Stimulated activated naive CD8-positive, alpha-beta T cell treated with anti-CD3 and anti-CD28 coated beads, Interleukin-15, amount 100 ng/mL, for 72 hours (primary cell): Measurements from ENCODE around the gene TBX6.

ENCODE experiments used
- ATAC-seq: fragments of 150-1000 bp; cut with Tn5 transposase; 2 replicates; pipeline ENCODE4 v1.10.0; 2021; ENCODE audit warnings: mild to moderate bottlenecking, moderate library complexity
- DNase-seq, 2 donors: peaks; one replicate each; pipeline ENCODE4 v3.0.0; 2021 to 2022
- H3K27ac Mint-ChIP-seq, 2 donors: one replicate each; pipeline ENCODE4 v1.8.0; 2022; ENCODE audit warnings: mild to moderate bottlenecking in 2 of 2, mixed read lengths in 2 of 2, moderate library complexity in 2 of 2
- H3K27me3 Mint-ChIP-seq: one replicate; pipeline ENCODE4 v1.8.0; 2022; ENCODE audit warnings: mixed read lengths
- H3K4me1 Mint-ChIP-seq: one replicate; pipeline ENCODE4 v1.8.0; 2022; ENCODE audit warnings: mild to moderate bottlenecking, mixed read lengths
- H3K4me3 Mint-ChIP-seq, 2 donors: one replicate each; pipeline ENCODE4 v1.8.0; 2022; ENCODE audit warnings: mild to moderate bottlenecking in 2 of 2, mixed read lengths in 2 of 2, moderate library complexity in 1 of 2
- H3K9me3 Mint-ChIP-seq, 2 donors: one replicate each; pipeline ENCODE4 v1.8.0; 2022; ENCODE audit warnings: mixed read lengths in 2 of 2

Gene TBX6

GRCh38 chr16:30066761-30067583 lies 24.8 kb downstream of the TBX6 start:
- DNase-seq = no peak
- Mint-ChIP-seq H3K4me1 (peaks cover 53% of the 10 kb centered on the region), H3K4me3 (peak overlapping the region; percentile 98 to 99), H3K9me3 (no peaks in the 10 kb centered on the region), H3K27ac (peak overlapping the region; percentile 99), H3K27me3 (no peaks in the 10 kb centered on the region)
- no peak for ATAC-seq

GRCh38 chr16:30065943-30066760 lies 25.6 kb downstream of the TBX6 start:
- H3K4me3 Mint-ChIP-seq = peak overlapping the region; percentile 98 to 99
- no peak for DNase-seq
- no peaks in the 10 kb centered on the region for H3K9me3 Mint-ChIP-seq
- H3K27me3 Mint-ChIP-seq = no peaks in the 10 kb centered on the region
- H3K27ac Mint-ChIP-seq = peak overlapping the region; percentile 99
- peak; percentile 2 for ATAC-seq
- H3K4me1 Mint-ChIP-seq = peaks cover 53% of the 10 kb centered on the region

GRCh38 chr16:30065102-30065942 lies 26.4 kb downstream of the TBX6 start, which contains the start of gene ALDOA:
TSS of gene ALDOA (plus strand) at chr16:30065760. CDS start at chr16:30066898, 1,138 bp downstream.
- H3K4me3 Mint-ChIP-seq = peak within 1 kb of the TSS; percentile 98 to 99
- peak; percentile 90 for ATAC-seq
- H3K4me1 Mint-ChIP-seq = peaks cover 57% of the 10 kb centered on the region
- no peaks in the 10 kb centered on the region for H3K9me3 Mint-ChIP-seq
- H3K27me3 Mint-ChIP-seq = no peaks in the 10 kb centered on the region
- H3K27ac Mint-ChIP-seq = peak within 1 kb of the TSS; percentile 99
- peak; percentile 96 to 98 for DNase-seq

GRCh38 chr16:30064729-30065101 lies 27.0 kb downstream of the TBX6 start:
- Mint-ChIP-seq H3K4me3 (peak overlapping the region; percentile 98 to 99), H3K27me3 (no peaks in the 10 kb centered on the region), H3K27ac (peak overlapping the region; percentile 99), H3K4me1 (peaks cover 50% of the 10 kb centered on the region), H3K9me3 (no peaks in the 10 kb centered on the region)
- DNase-seq (no peak), ATAC-seq (no peak)

GRCh38 chr16:30063893-30064728 lies 27.6 kb downstream of the TBX6 start:
- H3K27ac Mint-ChIP-seq = peak overlapping the region; percentile 98 to 99
- peak; percentile 54 to 75 for DNase-seq
- no peaks in the 10 kb centered on the region for H3K9me3 Mint-ChIP-seq
- ATAC-seq = peak; percentile 39
- peaks cover 45% of the 10 kb centered on the region for H3K4me1 Mint-ChIP-seq
- peak overlapping the region; percentile 98 to 99 for H3K4me3 Mint-ChIP-seq
- no peaks in the 10 kb centered on the region for H3K27me3 Mint-ChIP-seq

GRCh38 chr16:30063278-30063892 lies 28.3 kb downstream of the TBX6 start:
- ATAC-seq (no peak), DNase-seq (no peak)
- H3K27ac Mint-ChIP-seq = peak overlapping the region; percentile 76 to 99
- peaks cover 39% of the 10 kb centered on the region for H3K4me1 Mint-ChIP-seq
- peak overlapping the region; percentile 98 to 99 for H3K4me3 Mint-ChIP-seq
- no peaks in the 10 kb centered on the region for H3K27me3 Mint-ChIP-seq
- no peaks in the 10 kb centered on the region for H3K9me3 Mint-ChIP-seq

GRCh38 chr16:30060836-30061554 lies 30.7 kb downstream of the TBX6 start:
- Mint-ChIP-seq H3K9me3 (no peaks in the 10 kb centered on the region), H3K27ac (peak overlapping the region in 1 of 2 donors; percentile 78), H3K4me1 (peaks cover 18% of the 10 kb centered on the region), H3K27me3 (no peaks in the 10 kb centered on the region), H3K4me3 (no peak overlapping the region)
- DNase-seq = no peak
- no peak for ATAC-seq

GRCh38 chr16:30060346-30060745 lies 31.4 kb downstream of the TBX6 start:
- Mint-ChIP-seq H3K9me3 (no peaks in the 10 kb centered on the region), H3K4me3 (no peak overlapping the region), H3K4me1 (peaks cover 19% of the 10 kb centered on the region), H3K27me3 (no peaks in the 10 kb centered on the region), H3K27ac (peak overlapping the region in 1 of 2 donors; percentile 78)
- DNase-seq (no peak), ATAC-seq (no peak)

- Mint-ChIP-seq H3K4me3 (peak overlapping the region in 1 of 2 donors; percentile 24), H3K27me3 (peaks cover 16% of the 10 kb centered on the region), H3K4me1 (peaks cover 42% of the 10 kb centered on the region), H3K9me3 (no peaks in the 10 kb centered on the region), H3K27ac (no peak overlapping the region)
- peak; percentile 54 to 62 for DNase-seq
- ATAC-seq = peak; percentile 80
These were observed 36.7 kb downstream of the TBX6 start for GRCh38 chr16:30054959-30055553.

- H3K27me3 Mint-ChIP-seq = peaks cover 16% of the 10 kb centered on the region
- DNase-seq (no peak), ATAC-seq (no peak)
- H3K9me3 Mint-ChIP-seq = no peaks in the 10 kb centered on the region
- peaks cover 42% of the 10 kb centered on the region for H3K4me1 Mint-ChIP-seq
- no peak overlapping the region for H3K27ac Mint-ChIP-seq
- H3K4me3 Mint-ChIP-seq = peak overlapping the region in 1 of 2 donors; percentile 33
These were observed 37.3 kb downstream of the TBX6 start for GRCh38 chr16:30054451-30054850.

- ATAC-seq (peak; percentile 56), DNase-seq (no peak)
- H3K4me1 Mint-ChIP-seq = peaks cover 42% of the 10 kb centered on the region
- no peak overlapping the region for H3K27ac Mint-ChIP-seq
- no peaks in the 10 kb centered on the region for H3K9me3 Mint-ChIP-seq
- H3K27me3 Mint-ChIP-seq = peaks cover 16% of the 10 kb centered on the region
- H3K4me3 Mint-ChIP-seq = peak overlapping the region; percentile 88 to 92
These were observed 38.2 kb downstream of the TBX6 start for GRCh38 chr16:30053376-30054015.

- Mint-ChIP-seq H3K4me1 (peaks cover 42% of the 10 kb centered on the region), H3K27ac (peak overlapping the region; percentile 72 to 95), H3K27me3 (peaks cover 16% of the 10 kb centered on the region), H3K4me3 (peak overlapping the region; percentile 88 to 92), H3K9me3 (no peaks in the 10 kb centered on the region)
- ATAC-seq (peak; percentile 89), DNase-seq (peak; percentile 87 to 94)
These were observed 38.9 kb downstream of the TBX6 start for GRCh38 chr16:30052671-30053372.
